GM12892 (cell line): ENCODE data around the gene MTCH1.
"Not testable (repeated sequence)": the region's sequence is repeated elsewhere in the genome, so short reads cannot be mapped to it uniquely, and the experiment has no call there.

Experiments
- DNase-seq: peaks from one replicate; pipeline ENCODE4 v3.0.0; 2011; ENCODE audit not compliant: insufficient read length
- FAIRE-seq: peaks from 2 replicates; lab custom pipeline; 2011; peaks lifted over from hg19 to GRCh38; lab: Jason Lieb, UNC
- POLR2A ChIP-seq: IDR thresholded peaks from 2 replicates; pipeline ENCODE4 v1.6.1; 2011; ENCODE audit warnings: low read depth, low read length, control low read depth
- POLR2AphosphoS5 ChIP-seq: IDR thresholded peaks from 2 replicates; pipeline ENCODE4 v1.6.1; 2011; ENCODE audit warnings: low read depth, low read length, control low read depth
- TAF1 ChIP-seq: IDR thresholded peaks from 2 replicates; pipeline ENCODE4 v1.6.1; 2011; ENCODE audit warnings: low read depth, mild to moderate bottlenecking, control low read depth, low read length, borderline replicate concordance

Gene MTCH1

DNA sequence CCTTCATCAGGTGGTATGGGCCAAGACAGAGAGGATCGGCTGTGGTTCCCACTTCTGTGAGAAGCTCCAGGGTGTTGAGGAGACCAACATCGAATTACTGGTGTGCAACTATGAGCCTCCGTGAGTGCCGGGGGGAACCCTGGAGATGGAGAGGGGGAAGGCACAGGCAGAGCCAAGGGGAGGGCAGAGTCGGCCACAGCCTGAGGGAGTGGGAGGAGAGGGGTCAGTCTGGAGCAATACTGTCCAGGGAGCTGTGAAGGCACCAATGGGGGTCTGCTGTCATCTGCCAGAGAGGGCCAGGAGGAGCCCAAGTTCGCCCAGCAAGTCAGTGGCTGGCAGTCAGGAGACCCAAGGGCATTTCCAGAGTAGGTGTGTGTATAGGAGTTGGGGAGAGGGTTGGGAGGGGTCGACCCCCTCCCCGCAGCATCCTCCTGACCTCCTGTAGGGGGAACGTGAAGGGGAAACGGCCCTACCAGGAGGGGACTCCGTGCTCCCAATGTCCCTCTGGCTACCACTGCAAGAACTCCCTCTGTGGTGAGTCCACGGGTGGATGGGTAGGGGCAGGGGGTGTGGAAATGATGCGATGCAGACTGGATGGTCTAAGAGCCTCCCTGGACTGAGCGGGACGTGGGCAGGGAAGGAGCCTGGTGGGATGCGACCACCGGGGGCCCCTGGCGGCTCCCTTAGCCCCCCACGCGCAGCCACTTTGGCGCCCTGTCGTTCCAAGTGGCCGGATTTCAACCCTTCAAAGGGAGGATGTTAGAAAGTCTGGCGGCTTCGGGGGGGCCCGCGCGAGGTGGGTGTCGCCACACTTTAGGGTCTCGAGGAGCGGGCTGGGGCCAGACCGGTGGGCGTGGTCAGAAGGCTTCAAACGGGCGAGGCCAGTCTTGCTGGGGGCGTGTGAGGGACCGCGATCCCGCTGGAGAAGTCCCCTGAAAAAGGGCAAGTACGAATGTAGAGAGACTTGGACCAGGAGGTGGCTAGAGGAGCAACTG is 24.3 kb downstream of the MTCH1 start:
- TF ChIP-seq POLR2AphosphoS5 (no peak), TAF1 (no peak), POLR2A (no peak)
- DNase-seq (no peak), FAIRE-seq (no peak)

- TF ChIP-seq TAF1 (no peak), POLR2A (no peak), POLR2AphosphoS5 (no peak)
- FAIRE-seq (no peak), DNase-seq (no peak)
Measured at GRCh38 chr6:36959555-36960250, 26.3 kb downstream of the MTCH1 start.

GRCh38 chr6:36958775-36959554 is 27.0 kb downstream of the MTCH1 start:
- FAIRE-seq = no peak
- TF ChIP-seq POLR2A (no peak), TAF1 (no peak), POLR2AphosphoS5 (no peak)
- no peak for DNase-seq

- FAIRE-seq = no peak
- no peak for TF ChIP-seq POLR2A
- TF ChIP-seq POLR2AphosphoS5 = no peak
- TF ChIP-seq TAF1 = no peak
- no peak for DNase-seq
Measured at GRCh38 chr6:36957773-36958271, 28.2 kb downstream of the MTCH1 start.

DNA sequence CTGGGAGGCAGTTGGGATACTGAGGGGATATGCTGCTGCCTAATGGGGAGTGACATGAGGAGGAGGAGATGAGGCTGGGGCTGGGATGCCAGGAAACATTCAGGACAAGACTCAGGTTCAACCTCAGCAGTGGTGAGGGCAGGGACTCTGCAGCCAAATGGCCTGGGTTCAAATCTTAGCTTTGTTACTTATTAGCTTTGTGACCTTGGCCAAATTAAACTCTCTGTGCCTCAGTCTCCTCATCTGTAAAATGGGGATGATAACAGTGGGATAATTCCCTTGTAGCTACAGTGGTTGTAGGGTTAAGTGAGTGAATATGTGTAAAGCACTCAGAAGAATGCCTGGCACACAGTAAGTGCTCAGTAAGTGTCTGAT is 29.6 kb downstream of the MTCH1 start:
- FAIRE-seq (no peak), DNase-seq (no peak)
- TF ChIP-seq POLR2A = no peak
- TF ChIP-seq POLR2AphosphoS5 = no peak
- TF ChIP-seq TAF1 = no peak

- TF ChIP-seq TAF1 (no peak), POLR2AphosphoS5 (no peak), POLR2A (no peak)
- FAIRE-seq = no peak
- no peak for DNase-seq
Measured at GRCh38 chr6:36955671-36956445, 30.1 kb downstream of the MTCH1 start.

GRCh38 chr6:36955136-36955535 is 30.9 kb downstream of the MTCH1 start:
- FAIRE-seq (no peak), DNase-seq (no peak)
- no peak for TF ChIP-seq TAF1
- no peak for TF ChIP-seq POLR2AphosphoS5
- no peak for TF ChIP-seq POLR2A

DNA sequence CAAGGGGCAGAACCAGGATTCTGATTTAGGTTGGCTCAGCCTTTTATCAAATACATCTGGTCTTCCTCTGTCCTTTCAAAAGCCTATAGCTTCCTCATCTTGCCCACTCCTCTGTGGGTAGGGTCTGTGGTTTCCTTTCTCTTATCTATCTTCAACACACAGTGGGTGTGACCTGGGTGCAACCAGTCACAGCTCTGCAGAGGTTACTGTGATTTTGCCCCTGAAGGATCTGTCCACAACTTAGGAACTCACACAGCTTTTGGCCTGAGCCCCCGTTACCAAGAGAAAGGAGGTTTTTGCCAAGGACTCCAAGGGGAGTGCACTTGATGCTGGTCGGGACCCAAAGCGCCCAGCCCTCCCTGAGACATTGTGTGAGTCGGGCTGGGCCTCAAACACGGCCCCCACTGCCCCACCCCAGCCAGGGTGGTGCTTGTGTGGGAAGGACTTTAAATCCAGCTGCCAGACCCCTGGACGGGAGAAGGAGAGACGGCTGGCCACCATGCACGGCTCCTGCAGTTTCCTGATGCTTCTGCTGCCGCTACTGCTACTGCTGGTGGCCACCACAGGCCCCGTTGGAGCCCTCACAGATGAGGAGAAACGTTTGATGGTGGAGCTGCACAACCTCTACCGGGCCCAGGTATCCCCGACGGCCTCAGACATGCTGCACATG is 31.6 kb downstream of the MTCH1 start, which contains the start of gene PI16:
Gene PI16, plus strand, starts transcription at position 477 of the 670 bp plus-strand sequence. Its CDS starts 23 bp downstream, at position 500.
- DNase-seq = no peak
- TF ChIP-seq POLR2A = no peak
- no peak for TF ChIP-seq TAF1
- TF ChIP-seq POLR2AphosphoS5 = no peak
- no peak for FAIRE-seq

- no peak for FAIRE-seq
- DNase-seq = no peak
Measured at GRCh38 chr6:36953931-36954261, 32.1 kb downstream of the MTCH1 start.

DNA sequence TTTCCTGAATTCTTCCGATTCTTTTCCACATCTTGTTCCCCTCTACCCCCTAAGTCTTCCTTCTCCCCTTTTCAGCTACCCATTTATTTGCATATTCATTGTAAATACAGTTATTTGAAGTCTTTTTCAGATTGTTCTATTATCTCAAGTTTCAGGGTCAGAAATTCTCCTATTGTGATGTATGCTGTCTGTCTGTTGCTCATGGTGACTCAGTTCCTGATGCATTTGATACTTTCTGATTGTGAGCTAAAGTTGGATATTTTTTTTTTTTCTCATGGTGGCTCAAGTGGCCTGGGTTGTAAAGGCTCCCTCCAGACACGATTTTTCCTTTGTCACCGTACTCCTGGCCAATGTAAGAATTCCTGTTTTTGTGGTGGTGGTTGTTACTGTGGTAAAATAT is 36.4 kb downstream of the MTCH1 start:
- FAIRE-seq = no peak
- TF ChIP-seq POLR2AphosphoS5 = no peak
- DNase-seq = no peak

More at GRCh38 chr6:36953931-36954261, 32.1 kb downstream of the MTCH1 start:
- TF ChIP-seq TAF1 = no peak
- no peak for TF ChIP-seq POLR2AphosphoS5
- TF ChIP-seq POLR2A = no peak

DNA sequence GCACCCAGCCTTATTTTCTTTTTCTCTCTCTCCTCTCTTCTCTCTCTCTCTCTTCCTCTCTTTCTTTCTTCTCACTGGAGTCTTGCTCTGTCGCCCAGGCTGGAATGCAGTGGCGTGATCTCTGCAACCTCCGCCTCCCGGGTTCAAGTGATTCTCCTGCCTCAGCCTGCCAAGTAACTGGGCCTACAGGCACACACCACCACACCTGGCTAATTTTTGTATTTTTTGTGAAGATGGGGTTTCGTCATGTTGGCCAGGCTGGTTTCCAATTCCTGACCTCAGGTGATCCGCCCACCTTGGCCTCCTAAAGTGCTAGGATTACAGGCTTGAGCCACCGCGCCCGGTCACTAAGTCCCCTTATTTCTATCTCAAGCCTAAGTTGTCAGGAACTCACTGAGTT is 36.9 kb downstream of the MTCH1 start:
- DNase-seq = not testable (repeated sequence)

More for the DNA sequence above, 36.9 kb downstream of the MTCH1 start:
- not testable (repeated sequence) for FAIRE-seq
